Ectodermal cell (in vitro differentiated cells): ENCODE measurements around the gene RALGAPA1.
"Not testable (repeated sequence)": the region's sequence is repeated elsewhere in the genome, so short reads cannot be mapped to it uniquely, and the experiment has no call there.

Experiments
- H3K27ac ChIP-seq: 2 replicates; pipeline ENCODE4 v1.7.0; 2013; ENCODE audit warnings: mild to moderate bottlenecking, low read depth, low read length; ENCODE audit not compliant: insufficient read depth, poor library complexity, severe bottlenecking
- H3K27me3 ChIP-seq: 2 replicates; pipeline ENCODE4 v1.7.0; 2013; ENCODE audit warnings: mild to moderate bottlenecking, low read length; ENCODE audit not compliant: insufficient read depth, control insufficient read depth, poor library complexity, severe bottlenecking
- H3K36me3 ChIP-seq: one replicate; pipeline ENCODE4 v1.7.0; 2013; ENCODE audit warnings: low read length; ENCODE audit not compliant: control insufficient read depth, insufficient read depth
- H3K4me1 ChIP-seq: one replicate; pipeline ENCODE4 v1.7.0; 2013; ENCODE audit warnings: low read length; ENCODE audit not compliant: control insufficient read depth, insufficient read depth
- H3K4me3 ChIP-seq: 2 replicates; pipeline ENCODE4 v1.7.0; 2013; ENCODE audit warnings: low read depth, low read length, control low read depth; ENCODE audit not compliant: insufficient read depth
- H3K9me3 ChIP-seq: 2 replicates; pipeline ENCODE4 v1.7.0; 2013; ENCODE audit warnings: mild to moderate bottlenecking, low read length, moderate library complexity; ENCODE audit not compliant: control insufficient read depth
- WGBS, 2 experiments: methylation state at CpG; one replicate each; pipeline ENCODE4 v1.1.7; 2013; ENCODE audit warnings: missing lambda C conversion rate in 2 of 2; 5-methylcytosine and 5-hydroxymethylcytosine counted together

RALGAPA1 gene

DNA sequence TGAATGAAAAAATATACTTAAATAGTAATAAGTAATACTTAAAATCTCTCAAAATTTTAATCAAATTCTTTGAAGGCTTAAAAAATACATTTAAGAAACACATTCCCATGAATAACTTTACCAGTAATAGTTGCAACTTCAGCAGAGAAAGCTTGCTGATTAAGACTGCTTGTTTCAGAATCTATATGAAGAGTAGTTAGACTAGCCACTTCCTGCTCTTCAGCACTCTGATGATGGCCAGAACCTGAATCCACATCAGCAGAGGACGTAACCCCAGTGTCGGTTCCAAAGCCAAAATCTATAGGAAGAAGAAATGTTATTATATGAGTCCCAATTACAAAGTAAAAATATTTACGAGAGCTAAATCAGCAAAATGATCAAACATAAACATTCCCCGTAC, 125.4 kb downstream of the RALGAPA1 start:
- not testable (repeated sequence) for H3K4me3 ChIP-seq, H3K9me3 ChIP-seq, H3K27me3 ChIP-seq, H3K36me3 ChIP-seq, H3K4me1 ChIP-seq, H3K27ac ChIP-seq
- 100% methylated on average over 4 of the region's 4 CpGs; no CpG with 5 or more reads in 1 of the 2 experiments for WGBS, 2 experiments

DNA sequence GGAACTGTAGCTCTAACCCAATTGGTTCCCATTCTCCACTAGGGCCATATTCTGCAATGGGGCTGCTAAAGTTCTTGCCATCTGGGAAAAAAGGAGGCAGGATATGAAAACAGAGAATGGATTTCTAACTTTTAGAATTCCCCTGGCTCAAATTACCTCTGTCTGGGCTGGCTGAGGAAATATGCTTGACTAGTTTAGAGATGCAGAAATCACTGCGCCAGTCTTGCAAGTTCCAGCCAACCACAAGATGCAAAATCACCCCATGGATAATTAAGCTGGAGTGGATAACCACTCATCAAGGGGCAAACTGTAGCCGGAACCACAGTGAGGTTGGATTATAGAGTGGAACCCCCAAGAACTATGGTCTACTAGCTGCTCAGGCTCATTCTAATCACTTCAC, 126.3 kb downstream of the RALGAPA1 start:
- no peak overlapping the region for H3K27ac ChIP-seq
- H3K36me3 ChIP-seq: no peaks in the 10 kb centered on the region
- WGBS, 2 experiments: 93 to 95% methylated on average over 2 of the region's 2 CpGs
- no peaks in the 10 kb centered on the region for H3K9me3 ChIP-seq
- H3K4me3 ChIP-seq: no peak overlapping the region
- H3K27me3 ChIP-seq: no peaks in the 10 kb centered on the region
- H3K4me1 ChIP-seq: no peaks in the 10 kb centered on the region

DNA sequence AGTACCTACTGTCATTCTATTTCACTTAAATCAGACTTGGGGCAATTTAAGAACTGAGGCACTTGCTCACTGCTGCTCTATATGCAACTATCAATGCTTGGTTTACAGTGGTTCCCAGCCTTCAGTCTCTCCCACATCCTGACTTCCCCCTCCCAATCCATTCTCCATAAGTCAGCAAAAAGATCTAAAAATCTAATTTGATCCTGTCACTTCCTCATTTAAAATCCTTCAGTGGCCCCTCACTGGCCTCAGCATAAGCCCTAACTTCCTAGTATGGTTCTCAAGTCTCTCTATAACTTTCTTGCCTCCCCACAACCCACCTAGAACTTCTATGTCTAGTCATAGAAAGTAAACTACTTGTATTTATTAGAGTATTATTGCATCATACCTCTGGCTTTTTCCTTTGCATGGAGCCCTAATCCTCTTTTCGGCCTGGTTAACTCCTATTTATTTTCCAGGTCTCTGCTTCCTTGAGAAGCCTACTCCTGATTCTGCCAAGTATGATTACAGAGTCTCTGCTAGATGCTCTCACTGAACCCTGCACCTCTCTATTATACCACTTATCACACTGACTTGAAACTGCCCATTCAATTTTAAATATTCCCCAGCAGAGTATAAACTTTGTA, 130.6 kb downstream of the RALGAPA1 start:
- Histone ChIP-seq H3K36me3 (peaks cover 5% of the 10 kb centered on the region), H3K27ac (no peak overlapping the region), H3K27me3 (no peaks in the 10 kb centered on the region), H3K9me3 (no peaks in the 10 kb centered on the region), H3K4me1 (no peaks in the 10 kb centered on the region), H3K4me3 (no peak overlapping the region)
- 85 to 94% methylated on average over 1 of the region's 1 CpG for WGBS, 2 experiments

DNA sequence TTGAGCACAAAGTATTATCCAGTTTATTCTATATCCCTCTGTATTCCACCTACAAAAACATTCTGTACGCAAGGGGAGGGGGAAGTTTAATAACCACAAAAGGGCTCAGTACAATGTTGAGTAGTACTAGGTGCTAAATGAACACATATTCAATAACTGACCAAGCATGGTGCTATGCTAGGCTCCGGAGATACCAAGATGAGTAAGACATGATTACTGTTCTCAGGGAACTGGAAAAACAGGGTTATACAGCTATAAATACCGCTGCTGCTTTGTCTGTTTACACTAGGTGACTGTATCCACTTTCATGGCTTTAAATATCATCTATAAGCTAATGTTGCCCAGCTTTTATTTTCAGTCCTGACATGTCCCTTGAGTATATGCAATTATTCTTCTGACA, 139.3 kb downstream of the RALGAPA1 start:
- H3K4me1 ChIP-seq: no peaks in the 10 kb centered on the region
- no peaks in the 10 kb centered on the region for H3K27me3 ChIP-seq
- no peak overlapping the region for H3K4me3 ChIP-seq
- no peaks in the 10 kb centered on the region for H3K36me3 ChIP-seq
- WGBS, 2 experiments: 94% methylated on average over 2 to 3 of the region's 3 CpGs
- H3K27ac ChIP-seq: no peak overlapping the region
- no peaks in the 10 kb centered on the region for H3K9me3 ChIP-seq

DNA sequence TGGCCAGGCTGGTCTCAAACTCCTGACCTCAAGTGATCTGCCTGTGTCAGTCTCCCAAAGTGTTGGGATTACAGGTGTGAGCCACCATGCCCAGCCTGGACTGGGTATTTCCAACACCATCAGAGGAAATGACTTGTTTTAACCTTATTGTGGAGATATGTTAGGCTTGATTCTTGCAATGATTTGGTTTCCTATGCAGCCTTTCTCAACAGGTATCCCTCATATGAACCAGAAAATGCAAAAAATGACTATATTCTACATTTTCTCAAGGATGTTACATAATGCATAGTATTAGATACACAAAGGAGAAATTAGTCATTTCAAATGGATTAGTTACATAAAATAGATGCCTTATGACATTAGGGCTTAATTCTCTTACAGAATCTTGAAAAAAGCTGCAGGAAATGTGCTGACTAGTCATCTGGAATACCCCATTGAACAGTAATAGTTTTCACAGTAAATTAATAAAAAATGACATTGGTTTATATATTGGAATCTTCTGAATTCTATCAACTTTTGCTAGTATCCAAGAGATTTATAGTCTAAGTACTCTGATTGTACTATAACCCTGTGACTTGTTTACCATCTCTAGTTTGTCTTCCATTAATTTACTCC, 142.6 kb downstream of the RALGAPA1 start:
- Histone ChIP-seq H3K27me3 (no peaks in the 10 kb centered on the region), H3K27ac (no peak overlapping the region), H3K4me3 (no peak overlapping the region)

GRCh38 chr14:35661875-35662274, 147.2 kb downstream of the RALGAPA1 start:
- no peaks in the 10 kb centered on the region for H3K27me3 ChIP-seq
- H3K4me1 ChIP-seq: no peaks in the 10 kb centered on the region
- 95% methylated on average over 3 of the region's 3 CpGs; no CpG with 5 or more reads in 1 of the 2 experiments for WGBS, 2 experiments
- H3K4me3 ChIP-seq: no peak overlapping the region
- no peaks in the 10 kb centered on the region for H3K36me3 ChIP-seq
- no peak overlapping the region for H3K27ac ChIP-seq
- no peaks in the 10 kb centered on the region for H3K9me3 ChIP-seq

More for the DNA sequence above, 142.6 kb downstream of the RALGAPA1 start:
- H3K4me1 ChIP-seq: no peaks in the 10 kb centered on the region
- no peaks in the 10 kb centered on the region for H3K9me3 ChIP-seq
- no peaks in the 10 kb centered on the region for H3K36me3 ChIP-seq

DNA sequence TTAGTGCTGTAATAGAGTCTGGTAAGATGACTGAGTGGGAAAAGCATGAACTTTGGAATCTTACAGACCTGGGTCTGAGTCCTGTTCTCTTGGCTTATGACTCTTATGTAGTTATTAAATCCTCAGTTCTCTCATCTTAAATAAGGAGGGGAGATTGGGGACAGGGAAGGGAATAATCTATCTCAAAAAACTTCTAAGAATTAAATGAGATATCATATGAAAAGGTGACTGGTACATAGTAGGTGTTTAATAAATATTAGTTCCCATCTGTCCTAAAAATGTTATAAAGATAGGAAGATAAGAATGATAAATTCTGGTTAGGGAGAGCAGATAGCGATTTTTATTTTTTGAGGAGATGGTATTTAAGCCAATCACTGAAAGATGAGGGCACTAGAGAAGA, 156.1 kb downstream of the RALGAPA1 start:
- H3K27ac ChIP-seq: no peak overlapping the region
- no peaks in the 10 kb centered on the region for H3K36me3 ChIP-seq
- 93 to 95% methylated on average over 1 of the region's 1 CpG for WGBS, 2 experiments
- H3K4me1 ChIP-seq: no peaks in the 10 kb centered on the region
- no peaks in the 10 kb centered on the region for H3K9me3 ChIP-seq
- H3K27me3 ChIP-seq: no peaks in the 10 kb centered on the region
- no peak overlapping the region for H3K4me3 ChIP-seq

DNA sequence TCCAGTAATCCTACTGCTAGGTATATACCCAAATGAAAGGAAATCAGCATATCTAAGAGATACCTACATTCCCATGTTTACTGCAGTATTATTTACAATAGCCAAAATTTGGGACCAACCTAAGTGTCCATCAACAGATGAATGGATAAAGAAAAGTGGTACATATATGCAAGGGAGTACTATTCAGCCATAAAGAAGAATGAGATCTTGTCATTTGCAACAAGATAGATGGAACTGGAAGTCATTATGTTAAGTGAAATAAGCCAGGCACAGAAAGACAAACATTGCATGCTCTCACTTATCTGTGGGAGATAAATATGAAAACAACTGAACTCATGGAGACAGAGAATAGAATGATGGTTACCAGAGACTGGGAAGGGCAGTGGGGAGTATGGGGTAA, 165.6 kb downstream of the RALGAPA1 start:
- no peaks in the 10 kb centered on the region for H3K4me1 ChIP-seq
- H3K4me3 ChIP-seq: no peak overlapping the region
- H3K36me3 ChIP-seq: no peaks in the 10 kb centered on the region
- H3K27ac ChIP-seq: no peak overlapping the region
- H3K27me3 ChIP-seq: no peaks in the 10 kb centered on the region
- no peaks in the 10 kb centered on the region for H3K9me3 ChIP-seq

DNA sequence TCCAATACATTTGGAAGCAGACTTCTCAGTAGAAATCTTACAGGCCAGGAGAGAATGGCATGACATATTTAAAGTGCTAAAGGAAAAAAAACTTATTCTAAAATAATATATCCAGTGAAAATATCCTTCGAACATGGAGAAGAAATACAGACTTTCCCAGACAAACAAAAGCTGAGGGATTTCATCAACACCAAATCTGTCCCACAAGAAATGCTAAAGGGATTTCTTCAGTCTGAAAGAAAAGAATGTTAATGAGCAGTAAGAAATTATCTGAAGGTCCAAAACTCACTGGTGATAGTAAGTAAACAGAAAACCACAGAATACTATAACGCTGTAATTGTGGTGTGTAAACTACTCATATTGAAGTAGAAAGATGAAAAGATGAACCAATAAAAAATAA, 171.2 kb downstream of the RALGAPA1 start:
- H3K36me3 ChIP-seq: no peaks in the 10 kb centered on the region
- 100% methylated on average over 1 of the region's 2 CpGs; no CpG with 5 or more reads in 1 of the 2 experiments for WGBS, 2 experiments

GRCh38 chr14:35637269-35637668, 171.8 kb downstream of the RALGAPA1 start:
- Histone ChIP-seq H3K9me3 (no peaks in the 10 kb centered on the region), H3K27ac (no peak overlapping the region), H3K4me1 (no peaks in the 10 kb centered on the region), H3K27me3 (no peaks in the 10 kb centered on the region), H3K36me3 (no peaks in the 10 kb centered on the region), H3K4me3 (no peak overlapping the region)
- WGBS, 2 experiments: 84 to 86% methylated on average over 1 of the region's 2 CpGs

More for the DNA sequence above, 171.2 kb downstream of the RALGAPA1 start:
- Histone ChIP-seq H3K27me3 (no peaks in the 10 kb centered on the region), H3K4me1 (no peaks in the 10 kb centered on the region), H3K9me3 (no peaks in the 10 kb centered on the region), H3K27ac (no peak overlapping the region), H3K4me3 (no peak overlapping the region)
